HepG2 (cell line): ENCODE measurements around the gene COG8. TPM values are rescaled to one million over a fixed set of nuclear protein-coding genes. Genes with fewer than 3 reads are reported as not detected.

Source experiments
- ARNT ChIP-seq: fragments of 450-650 bp; IDR thresholded peaks from 2 replicates; pipeline ENCODE4 v1.6.1; 2017
- CENPBD1 ChIP-seq: sonication (generic); formaldehyde crosslinking; IDR thresholded peaks from 2 replicates; pipeline ENCODE4 v1.8.0; 2022; ENCODE audit warnings: missing genetic modification reagents, low read depth, mild to moderate bottlenecking, borderline replicate concordance
- CREM ChIP-seq, 2 experiments: sonication (generic) in 1 of 2; formaldehyde crosslinking in 1 of 2; IDR thresholded peaks; 2 replicates each; pipeline versions ENCODE4 v1.4.0 to v1.6.1; 2016 to 2020; ENCODE audit warnings: antibody characterized with exemption in 1 of 2, mild to moderate bottlenecking in 1 of 2, missing genetic modification reagents in 1 of 2
- ESRRA ChIP-seq: sonication (generic); formaldehyde crosslinking; IDR thresholded peaks from 2 replicates; pipeline ENCODE4 v1.5.1; 2020; ENCODE audit warnings: mild to moderate bottlenecking, low read depth, missing genetic modification reagents
- EZH2 ChIP-seq: conservative IDR thresholded peaks from 2 replicates; pipeline ENCODE4 v1.6.1; 2012; ENCODE audit warnings: mild to moderate bottlenecking, low read depth, low read length, moderate library complexity
- IRX3 ChIP-seq: sonication (generic); formaldehyde crosslinking; IDR thresholded peaks from 2 replicates; pipeline ENCODE4 v1.8.1; 2023; ENCODE audit warnings: mild to moderate bottlenecking, low read depth, missing genetic modification reagents, borderline replicate concordance
- MIXL1 ChIP-seq: IDR thresholded peaks from 2 replicates; pipeline ENCODE4 v1.6.1; 2016
- NFE2L1 ChIP-seq: sonication (generic); formaldehyde crosslinking; IDR thresholded peaks from 2 replicates; pipeline ENCODE4 v1.4.0; 2020; ENCODE audit warnings: missing genetic modification reagents, mild to moderate bottlenecking, borderline replicate concordance
- RCOR2 ChIP-seq: IDR thresholded peaks from 2 replicates; pipeline ENCODE4 v1.6.1; 2016; ENCODE audit warnings: missing biosample characterization, missing genetic modification reagents
- SALL1 ChIP-seq: sonication (generic); formaldehyde crosslinking; IDR thresholded peaks from 2 replicates; pipeline ENCODE4 v1.8.0; 2022; ENCODE audit warnings: mild to moderate bottlenecking, missing genetic modification reagents
- SRSF4 ChIP-seq: fragments of 200-400 bp; formaldehyde crosslinking; IDR thresholded peaks from one replicate; pipeline ENCODE4 v1.6.1; 2018; ENCODE audit warnings: mild to moderate bottlenecking, low read depth, low read length, moderate library complexity; ENCODE audit not compliant: poor library complexity, severe bottlenecking
- TEAD3 ChIP-seq: optimal IDR thresholded peaks from 2 replicates; pipeline ENCODE3; 2016; ENCODE audit warnings: borderline replicate concordance
- THAP7 ChIP-seq: sonication (generic); formaldehyde crosslinking; IDR thresholded peaks from 2 replicates; pipeline ENCODE4 v1.8.1; 2023; ENCODE audit warnings: mild to moderate bottlenecking, missing genetic modification reagents
- ZBTB40 ChIP-seq, 2 experiments: fragments of 450-650 bp in 1 of 2; sonication (generic) in 1 of 2; formaldehyde crosslinking in 1 of 2; IDR thresholded peaks; 2 replicates each; pipeline versions ENCODE4 v1.6.1 to v1.8.0; 2016 to 2022; ENCODE audit warnings: antibody characterized with exemption in 1 of 2, mild to moderate bottlenecking in 1 of 2, missing genetic modification reagents in 1 of 2
- ZMAT3 ChIP-seq: sonication (generic); formaldehyde crosslinking; conservative IDR thresholded peaks from 2 replicates; pipeline ENCODE4 v1.7.0; 2021; ENCODE audit warnings: missing genetic modification reagents
- ZNF292 ChIP-seq: sonication (generic); formaldehyde crosslinking; IDR thresholded peaks from 2 replicates; pipeline ENCODE4 v1.8.1; 2022; ENCODE audit warnings: mild to moderate bottlenecking, low read depth, missing genetic modification reagents, borderline replicate concordance
- ZNF570 ChIP-seq: sonication (generic); formaldehyde crosslinking; IDR thresholded peaks from 2 replicates; pipeline ENCODE4 v1.4.0; 2020; ENCODE audit warnings: mild to moderate bottlenecking, missing genetic modification reagents, borderline replicate concordance
- ZNF598 ChIP-seq: sonication (generic); formaldehyde crosslinking; IDR thresholded peaks from 2 replicates; pipeline ENCODE4 v1.5.1; 2020; ENCODE audit warnings: mild to moderate bottlenecking, missing genetic modification reagents, borderline replicate concordance
- ZNF780A ChIP-seq: sonication (generic); formaldehyde crosslinking; IDR thresholded peaks from 2 replicates; pipeline ENCODE4 v1.8.0; 2022; ENCODE audit warnings: mild to moderate bottlenecking, missing genetic modification reagents, moderate library complexity
- ZNF790 ChIP-seq: sonication (generic); formaldehyde crosslinking; IDR thresholded peaks from 2 replicates; pipeline ENCODE4 v1.8.0; 2022; ENCODE audit warnings: missing genetic modification reagents, mild to moderate bottlenecking, borderline replicate concordance
- ZSCAN22 ChIP-seq: sonication (generic); formaldehyde crosslinking; IDR thresholded peaks from 2 replicates; pipeline ENCODE4 v1.4.0; 2020; ENCODE audit warnings: mild to moderate bottlenecking, missing genetic modification reagents
- polyA plus RNA-seq, 8 experiments: library from polyadenylated mRNA; depleted of rRNA in 3 of 8; stranded (reverse) in 7 of 8; unstranded in 1 of 8; fragments of >200 nt; fragmentation: Illumina TruSeq in 4 of 8; extraction: Trizol in 4 of 8; gene quantifications; 2 replicates each; pipeline versions ENCODE4 v1.2.1 to v1.2.3, GENCODE V29; 2011 to 2016; ENCODE audit warnings: low read depth in 4 of 8, missing spikeins in 1 of 8, mixed read lengths in 1 of 8; ENCODE audit not compliant: insufficient read depth in 1 of 8
- total RNA-seq, 5 experiments: library from RNA; depleted of rRNA; stranded (reverse); fragments of >200 nt; fragmentation: Illumina TruSeq; extraction: Trizol; gene quantifications; 2 replicates each; pipeline ENCODE4 v1.2.3, GENCODE V29; 2016; ENCODE audit warnings: low read depth in 1 of 5

The COG8 gene
- total and polyA plus RNA-seq, 2 of the 13 experiments (the other 11 are each of a cell fraction or from before 2014, with no cell fraction given): 45.5 to 52.1 TPM

GRCh38 chr16:69378036-69378435 is 38.7 kb upstream of the COG8 start (continued):
- TF ChIP-seq ZBTB40 (IDR thresholded peaks at IDR 0.05) (no peak), ZBTB40 (CRISPR knock-in tag; IDR thresholded peaks at IDR 0.05) (no peak), MIXL1 (CRISPR knock-in tag) (0 out of 2 replicates have a peak, but pooled peaks have one; percentile 24), ZNF780A (no peak), ZNF790 (CRISPR knock-in tag) (no peak), THAP7 (CRISPR knock-in tag) (no peak), ZNF292 (CRISPR knock-in tag) (peak; percentile 53; the same call in 1 of the 2 replicates), CENPBD1 (CRISPR knock-in tag) (no peak), SALL1 (CRISPR knock-in tag) (peak; percentile 36; the same call in 1 of the 2 replicates), ZNF598 (CRISPR knock-in tag) (no peak), CREM (IDR thresholded peaks at IDR 0.05) (no peak), CREM (CRISPR knock-in tag; IDR thresholded peaks at IDR 0.05) (no peak), ESRRA (CRISPR knock-in tag) (no peak), TEAD3 (CRISPR knock-in tag) (peak; percentile 85), ZSCAN22 (CRISPR knock-in tag) (no peak), EZH2 (no peak), SRSF4 (no peak), ARNT (no peak), IRX3 (CRISPR knock-in tag) (0 out of 2 replicates have a peak, but pooled peaks have one; percentile 27), ZNF570 (CRISPR knock-in tag) (no peak), ZMAT3 (CRISPR knock-in tag) (no peak), RCOR2 (peak; percentile 48; the same call in 1 of the 2 replicates), NFE2L1 (CRISPR knock-in tag) (no peak)
